ENCODE measurements around the gene ADAMTS12. TPM values are rescaled to one million over a fixed set of nuclear protein-coding genes. Genes with fewer than 3 reads are reported as not detected.

Gene ADAMTS12
- total RNA-seq, 1 donor from 2014 or later, result 0.54 TPM

DNA sequence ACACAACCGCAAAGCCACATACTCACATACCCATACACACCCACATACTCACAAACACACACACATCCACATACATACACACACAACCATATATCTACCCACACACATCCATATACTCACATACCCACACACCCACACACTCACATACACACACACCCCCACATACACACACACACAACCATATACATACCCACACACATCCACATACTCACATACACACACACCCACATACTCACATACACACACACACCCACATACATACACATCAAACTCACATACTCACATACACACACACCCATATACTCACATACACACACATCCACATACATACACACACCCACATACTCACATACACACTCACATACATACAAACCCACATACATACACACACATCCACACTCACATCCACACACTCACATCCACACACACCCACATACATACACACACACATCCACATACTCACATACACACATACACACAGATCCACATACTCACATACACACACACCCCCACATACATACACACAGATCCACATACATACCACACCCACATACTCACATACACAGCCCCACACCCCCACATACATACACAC, 220.0 kb downstream of the ADAMTS12 start:
- TF ChIP-seq, protein P1, sequence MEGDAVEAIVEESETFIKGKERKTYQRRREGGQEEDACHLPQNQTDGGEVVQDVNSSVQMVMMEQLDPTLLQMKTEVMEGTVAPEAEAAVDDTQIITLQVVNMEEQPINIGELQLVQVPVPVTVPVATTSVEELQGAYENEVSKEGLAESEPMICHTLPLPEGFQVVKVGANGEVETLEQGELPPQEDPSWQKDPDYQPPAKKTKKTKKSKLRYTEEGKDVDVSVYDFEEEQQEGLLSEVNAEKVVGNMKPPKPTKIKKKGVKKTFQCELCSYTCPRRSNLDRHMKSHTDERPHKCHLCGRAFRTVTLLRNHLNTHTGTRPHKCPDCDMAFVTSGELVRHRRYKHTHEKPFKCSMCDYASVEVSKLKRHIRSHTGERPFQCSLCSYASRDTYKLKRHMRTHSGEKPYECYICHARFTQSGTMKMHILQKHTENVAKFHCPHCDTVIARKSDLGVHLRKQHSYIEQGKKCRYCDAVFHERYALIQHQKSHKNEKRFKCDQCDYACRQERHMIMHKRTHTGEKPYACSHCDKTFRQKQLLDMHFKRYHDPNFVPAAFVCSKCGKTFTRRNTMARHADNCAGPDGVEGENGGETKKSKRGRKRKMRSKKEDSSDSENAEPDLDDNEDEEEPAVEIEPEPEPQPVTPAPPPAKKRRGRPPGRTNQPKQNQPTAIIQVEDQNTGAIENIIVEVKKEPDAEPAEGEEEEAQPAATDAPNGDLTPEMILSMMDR (IDR thresholded peaks at IDR 0.05; ENCODE audit: partially characterized antibody, unreplicated experiment), result no peak
- no peaks in the 10 kb centered on the region for H3K4me1 Mint-ChIP-seq (ENCODE audit: low read depth, unreplicated experiment)

DNA sequence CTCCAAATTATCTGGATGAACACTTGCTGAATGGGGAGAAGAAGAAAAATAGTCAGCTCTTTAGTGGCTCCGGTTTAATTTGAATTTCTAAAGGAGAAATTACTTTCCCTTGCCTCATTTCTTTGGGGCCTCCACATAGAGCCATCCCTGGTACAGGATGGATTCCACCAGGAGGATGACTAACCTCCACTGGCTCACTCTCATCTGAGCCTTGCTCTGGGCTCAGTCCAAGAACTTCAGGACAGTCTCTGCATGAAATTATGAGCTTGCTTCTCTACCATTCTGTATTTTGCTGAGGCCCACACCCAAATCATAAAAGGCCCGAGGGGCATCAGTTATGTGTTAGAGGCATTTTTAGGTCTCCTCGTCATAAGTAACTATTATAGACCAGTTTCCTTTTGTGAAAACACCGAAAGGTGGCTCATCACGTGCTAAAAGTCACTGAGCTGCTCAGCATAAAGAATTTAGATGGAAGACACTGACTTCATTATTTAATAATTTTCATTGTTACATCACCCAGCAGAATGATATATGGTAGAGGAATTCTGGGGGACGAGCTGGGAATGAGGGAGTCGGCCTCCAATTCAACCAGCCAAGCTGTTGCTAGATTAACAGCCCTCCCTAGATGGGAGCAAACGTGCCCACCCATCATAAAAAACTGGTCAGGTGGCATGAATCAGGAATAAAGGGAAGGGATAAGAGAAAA, 228.9 kb downstream of the ADAMTS12 start:
- DNase-seq, result no peak
- TF ChIP-seq, protein P1 (IDR thresholded peaks at IDR 0.05; ENCODE audit: partially characterized antibody, unreplicated experiment), result no peak
- peaks cover 2% of the 10 kb centered on the region for H3K9me3 Mint-ChIP-seq (ENCODE audit: unreplicated experiment)
- H3K36me3 Mint-ChIP-seq (ENCODE audit: unreplicated experiment), result no peaks in the 10 kb centered on the region
- no peaks in the 10 kb centered on the region for H3K4me1 Mint-ChIP-seq (ENCODE audit: low read depth, unreplicated experiment)
- H3K4me3 Mint-ChIP-seq (ENCODE audit: unreplicated experiment), result no peak overlapping the region
- no peak overlapping the region for H3K27ac Mint-ChIP-seq (ENCODE audit: unreplicated experiment)
- no peaks in the 10 kb centered on the region for H3K27me3 Mint-ChIP-seq (ENCODE audit: unreplicated experiment)

More for the DNA sequence above, 220.0 kb downstream of the ADAMTS12 start:
- no peaks in the 10 kb centered on the region for H3K36me3 Mint-ChIP-seq (ENCODE audit: unreplicated experiment)
- no peak overlapping the region for H3K4me3 Mint-ChIP-seq (ENCODE audit: unreplicated experiment)
- H3K27ac Mint-ChIP-seq (ENCODE audit: unreplicated experiment), result no peak overlapping the region
- no peak for DNase-seq
- no peaks in the 10 kb centered on the region for H3K9me3 Mint-ChIP-seq (ENCODE audit: unreplicated experiment)
- no peaks in the 10 kb centered on the region for H3K27me3 Mint-ChIP-seq (ENCODE audit: unreplicated experiment)

DNA sequence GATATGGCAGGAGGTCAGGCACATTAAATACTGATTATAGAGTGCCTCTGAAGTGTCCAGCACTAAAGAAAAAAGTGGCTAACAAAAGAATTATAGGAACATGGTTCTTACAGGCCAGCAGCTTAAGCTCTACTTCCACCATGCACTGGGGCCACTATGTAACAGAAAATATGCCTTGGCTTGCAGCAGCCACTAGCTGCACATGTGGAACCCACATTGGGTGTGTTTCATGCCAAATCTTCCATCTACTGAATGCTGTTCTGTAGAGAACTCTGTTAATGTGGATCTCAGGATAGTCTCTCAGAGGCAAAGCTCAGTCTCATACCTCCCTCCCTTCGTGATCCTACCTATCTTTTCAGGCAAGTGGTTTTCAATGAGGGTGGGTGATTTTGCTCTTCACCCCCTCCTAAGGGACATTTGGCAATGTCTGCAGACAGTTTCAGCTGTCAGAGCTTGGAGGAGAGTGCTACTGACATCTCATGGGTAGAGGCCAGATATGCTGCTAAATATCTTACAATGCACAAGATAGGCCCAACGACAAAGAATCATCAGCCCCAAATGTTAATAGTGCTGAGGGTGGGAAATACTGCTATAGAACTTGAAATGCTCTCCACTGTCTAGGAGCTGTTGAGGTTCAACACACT, 232.1 kb downstream of the ADAMTS12 start:
- no peak overlapping the region for H3K4me3 Mint-ChIP-seq (ENCODE audit: unreplicated experiment)
- no peak overlapping the region for H3K27ac Mint-ChIP-seq (ENCODE audit: unreplicated experiment)
- H3K9me3 Mint-ChIP-seq (ENCODE audit: unreplicated experiment), result peaks cover 2% of the 10 kb centered on the region
- H3K4me1 Mint-ChIP-seq (ENCODE audit: low read depth, unreplicated experiment), result no peaks in the 10 kb centered on the region
- no peaks in the 10 kb centered on the region for H3K36me3 Mint-ChIP-seq (ENCODE audit: unreplicated experiment)
- no peaks in the 10 kb centered on the region for H3K27me3 Mint-ChIP-seq (ENCODE audit: unreplicated experiment)
- TF ChIP-seq, protein P1 (IDR thresholded peaks at IDR 0.05; ENCODE audit: partially characterized antibody, unreplicated experiment), result no peak
- no peak for DNase-seq

DNA sequence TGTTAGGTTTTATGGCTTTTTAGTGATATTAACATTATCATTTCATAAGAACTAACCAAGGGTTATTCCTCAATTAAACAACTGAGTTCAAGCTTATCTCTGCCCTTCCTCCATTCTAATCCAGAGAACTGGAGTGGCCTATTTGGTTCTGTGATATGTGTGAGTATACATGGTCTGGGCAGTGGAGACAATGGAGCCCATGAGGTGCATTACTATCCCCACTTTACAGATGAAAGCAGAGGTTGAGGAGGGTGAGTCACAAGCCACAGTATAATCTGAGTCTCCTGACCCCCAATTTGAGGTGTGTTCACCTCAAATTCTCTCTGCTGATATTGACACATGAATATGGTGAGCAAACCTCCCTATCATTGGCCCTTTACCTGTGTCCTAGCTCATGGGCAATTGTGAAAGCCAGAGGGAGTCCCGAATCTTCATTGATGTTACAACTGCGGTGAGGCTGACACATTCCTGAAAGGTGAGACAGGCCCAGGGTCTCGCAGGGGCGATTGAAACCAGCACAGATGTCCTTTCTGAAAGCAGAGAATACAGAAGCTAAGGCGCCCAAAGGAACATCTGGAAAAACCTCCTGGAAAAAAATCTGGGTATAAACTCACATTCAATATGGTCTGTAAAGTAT, 233.9 kb downstream of the ADAMTS12 start:
- TF ChIP-seq, protein P1 (IDR thresholded peaks at IDR 0.05; ENCODE audit: partially characterized antibody, unreplicated experiment), result no peak
- H3K9me3 Mint-ChIP-seq (ENCODE audit: unreplicated experiment), result no peaks in the 10 kb centered on the region
- no peaks in the 10 kb centered on the region for H3K36me3 Mint-ChIP-seq (ENCODE audit: unreplicated experiment)
- no peak for DNase-seq
- H3K27ac Mint-ChIP-seq (ENCODE audit: unreplicated experiment), result no peak overlapping the region
- no peaks in the 10 kb centered on the region for H3K27me3 Mint-ChIP-seq (ENCODE audit: unreplicated experiment)
- H3K4me3 Mint-ChIP-seq (ENCODE audit: unreplicated experiment), result no peak overlapping the region
- no peaks in the 10 kb centered on the region for H3K4me1 Mint-ChIP-seq (ENCODE audit: low read depth, unreplicated experiment)
